OCI-LY7 (cell line): ENCODE data around the gene SLC7A11.

ENCODE experiments used
- EZH2phosphoT487 ChIP-seq: fragments of 200-600 bp; sonication (generic); IDR thresholded peaks from 2 replicates; pipeline ENCODE4 v1.6.1; 2018; ENCODE audit warnings: low read depth, borderline replicate concordance, mild to moderate bottlenecking, mixed run types, antibody characterized with exemption, low read length, moderate library complexity, mixed read lengths
- TF ChIP-seq, protein P1 (sequence below): fragments of 200-600 bp; sonication (generic); conservative IDR thresholded peaks from 2 replicates; pipeline ENCODE4 v1.5.1; 2014; ENCODE audit warnings: mild to moderate bottlenecking, antibody characterized with exemption, low read length, moderate library complexity, mixed read lengths

DNA sequence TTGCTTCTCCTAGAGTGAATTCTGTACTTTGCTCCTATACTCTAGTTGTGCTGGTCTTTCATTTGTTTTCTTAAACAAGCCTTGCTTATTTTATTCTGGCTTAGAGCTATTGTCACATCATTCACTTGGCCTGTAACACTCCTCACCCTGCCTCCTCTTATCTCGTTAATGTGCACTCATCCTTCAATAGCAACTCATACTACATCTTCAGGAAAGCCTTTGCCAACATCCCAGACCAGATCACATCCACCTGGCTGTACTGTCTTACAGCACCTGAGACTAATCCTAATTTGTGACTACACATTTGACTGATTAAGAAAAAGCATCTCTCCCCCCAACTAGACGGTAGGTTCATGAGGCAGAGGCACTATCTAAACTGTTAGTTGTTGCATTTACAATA lies 80.8 kb downstream of the SLC7A11 start:
- TF ChIP-seq, protein P1, sequence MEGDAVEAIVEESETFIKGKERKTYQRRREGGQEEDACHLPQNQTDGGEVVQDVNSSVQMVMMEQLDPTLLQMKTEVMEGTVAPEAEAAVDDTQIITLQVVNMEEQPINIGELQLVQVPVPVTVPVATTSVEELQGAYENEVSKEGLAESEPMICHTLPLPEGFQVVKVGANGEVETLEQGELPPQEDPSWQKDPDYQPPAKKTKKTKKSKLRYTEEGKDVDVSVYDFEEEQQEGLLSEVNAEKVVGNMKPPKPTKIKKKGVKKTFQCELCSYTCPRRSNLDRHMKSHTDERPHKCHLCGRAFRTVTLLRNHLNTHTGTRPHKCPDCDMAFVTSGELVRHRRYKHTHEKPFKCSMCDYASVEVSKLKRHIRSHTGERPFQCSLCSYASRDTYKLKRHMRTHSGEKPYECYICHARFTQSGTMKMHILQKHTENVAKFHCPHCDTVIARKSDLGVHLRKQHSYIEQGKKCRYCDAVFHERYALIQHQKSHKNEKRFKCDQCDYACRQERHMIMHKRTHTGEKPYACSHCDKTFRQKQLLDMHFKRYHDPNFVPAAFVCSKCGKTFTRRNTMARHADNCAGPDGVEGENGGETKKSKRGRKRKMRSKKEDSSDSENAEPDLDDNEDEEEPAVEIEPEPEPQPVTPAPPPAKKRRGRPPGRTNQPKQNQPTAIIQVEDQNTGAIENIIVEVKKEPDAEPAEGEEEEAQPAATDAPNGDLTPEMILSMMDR = no peak
- no peak for TF ChIP-seq EZH2phosphoT487
